IPS-20b (cell line): ENCODE data around the gene IL18.
"Not testable (repeated sequence)": the region's sequence is repeated elsewhere in the genome, so short reads cannot be mapped to it uniquely, and the experiment has no call there.

Experiments used
- H3K27ac ChIP-seq: one replicate; pipeline ENCODE4 v1.5.1; 2013; ENCODE audit warnings: low read length
- H3K27me3 ChIP-seq: 2 replicates; pipeline ENCODE4 v1.6.1; 2013; ENCODE audit warnings: mild to moderate bottlenecking, low read length, inconsistent platforms; ENCODE audit not compliant: insufficient read depth
- H3K36me3 ChIP-seq: 2 replicates; pipeline ENCODE4 v1.6.1; 2013; ENCODE audit warnings: low read depth, mild to moderate bottlenecking, inconsistent platforms, low read length, moderate library complexity; ENCODE audit not compliant: insufficient read depth
- H3K4me1 ChIP-seq: 2 replicates; pipeline ENCODE4 v1.6.1; 2013; ENCODE audit warnings: mild to moderate bottlenecking, control low read depth, inconsistent platforms, low read length, moderate library complexity; ENCODE audit not compliant: insufficient read depth
- H3K4me3 ChIP-seq: 2 replicates; pipeline ENCODE4 v1.5.1; 2013; ENCODE audit warnings: mild to moderate bottlenecking, low read length, inconsistent platforms
- H3K9ac ChIP-seq: 2 replicates; pipeline ENCODE4 v1.6.1; 2013; ENCODE audit warnings: low read depth, mild to moderate bottlenecking, inconsistent platforms, low read length, moderate library complexity
- H3K9me3 ChIP-seq: 2 replicates; pipeline ENCODE4 v1.6.1; 2013; ENCODE audit warnings: mild to moderate bottlenecking, low read depth, low read length, inconsistent platforms; ENCODE audit not compliant: insufficient read depth

Gene IL18

DNA sequence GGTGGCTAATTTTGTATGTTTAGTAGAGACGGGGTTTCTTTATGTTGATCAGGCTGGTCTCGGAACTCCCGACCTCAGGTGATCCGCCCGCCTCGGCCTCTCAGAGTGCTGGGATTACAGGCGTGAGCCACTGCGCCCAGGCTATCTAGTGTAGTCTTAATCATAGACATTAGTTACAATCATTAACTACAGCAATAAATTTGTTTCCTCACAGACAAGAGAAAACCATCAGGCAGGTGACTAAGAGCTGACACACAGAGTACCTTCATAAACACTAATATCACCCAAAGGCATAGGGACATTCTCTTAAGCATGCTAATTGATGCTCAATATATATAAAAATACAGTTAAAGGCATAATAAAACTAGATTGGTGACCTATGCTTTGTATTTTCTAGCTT lies 57.8 kb downstream of the IL18 start:
- H3K9me3 ChIP-seq, result no peaks in the 10 kb centered on the region
- no peaks in the 10 kb centered on the region for H3K27me3 ChIP-seq
- H3K4me3 ChIP-seq, result no peak overlapping the region
- H3K27ac ChIP-seq, result no peak overlapping the region
- H3K36me3 ChIP-seq, result no peaks in the 10 kb centered on the region
- no peak overlapping the region for H3K9ac ChIP-seq
- H3K4me1 ChIP-seq, result no peaks in the 10 kb centered on the region

DNA sequence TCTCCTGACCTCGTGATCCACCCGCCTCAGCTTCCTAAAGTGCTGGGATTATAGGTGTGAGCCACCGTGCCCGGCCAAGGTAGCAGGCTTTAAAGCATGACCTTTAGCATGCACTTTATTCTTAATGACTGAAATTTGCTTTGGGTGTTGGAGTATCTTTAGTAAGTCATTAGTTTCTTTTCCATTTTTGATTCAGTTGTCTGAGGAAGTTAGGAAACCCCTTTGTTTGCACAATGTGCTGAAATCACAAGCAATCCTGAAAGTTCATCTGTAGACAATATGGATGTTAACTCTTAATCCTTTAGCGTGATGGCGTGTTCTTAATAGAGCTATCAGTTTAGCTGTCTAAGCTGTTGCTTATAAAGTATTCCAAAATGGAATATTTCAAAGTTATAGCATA lies 60.4 kb downstream of the IL18 start:
- Histone ChIP-seq H3K4me1 (no peaks in the 10 kb centered on the region), H3K9me3 (no peaks in the 10 kb centered on the region), H3K9ac (no peak overlapping the region), H3K4me3 (no peak overlapping the region), H3K27ac (no peak overlapping the region), H3K36me3 (no peaks in the 10 kb centered on the region), H3K27me3 (no peaks in the 10 kb centered on the region)

DNA sequence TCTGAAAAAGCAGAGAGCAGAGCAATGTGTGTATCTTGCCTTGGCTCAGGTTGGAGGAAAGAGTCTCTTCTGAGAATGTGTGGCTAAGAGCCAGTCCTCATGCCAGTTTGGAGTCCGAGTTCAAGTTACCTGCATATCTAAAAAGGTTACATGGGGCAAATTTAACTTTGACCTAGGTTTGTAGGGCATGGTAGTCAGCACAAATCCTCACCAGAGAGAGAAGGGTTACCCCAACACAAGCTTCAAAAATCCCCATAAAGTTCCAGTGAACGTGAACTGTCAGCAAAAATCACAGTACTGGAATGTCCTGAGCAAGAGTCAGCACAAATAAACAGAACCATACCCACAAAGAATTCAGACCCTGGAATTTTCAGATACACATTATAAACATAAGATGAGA lies 63.4 kb downstream of the IL18 start:
- no peak overlapping the region for H3K9ac ChIP-seq
- no peaks in the 10 kb centered on the region for H3K9me3 ChIP-seq
- H3K27ac ChIP-seq, result no peak overlapping the region
- H3K27me3 ChIP-seq, result no peaks in the 10 kb centered on the region
- H3K4me1 ChIP-seq, result no peaks in the 10 kb centered on the region
- no peak overlapping the region for H3K4me3 ChIP-seq
- peaks cover 12% of the 10 kb centered on the region for H3K36me3 ChIP-seq

DNA sequence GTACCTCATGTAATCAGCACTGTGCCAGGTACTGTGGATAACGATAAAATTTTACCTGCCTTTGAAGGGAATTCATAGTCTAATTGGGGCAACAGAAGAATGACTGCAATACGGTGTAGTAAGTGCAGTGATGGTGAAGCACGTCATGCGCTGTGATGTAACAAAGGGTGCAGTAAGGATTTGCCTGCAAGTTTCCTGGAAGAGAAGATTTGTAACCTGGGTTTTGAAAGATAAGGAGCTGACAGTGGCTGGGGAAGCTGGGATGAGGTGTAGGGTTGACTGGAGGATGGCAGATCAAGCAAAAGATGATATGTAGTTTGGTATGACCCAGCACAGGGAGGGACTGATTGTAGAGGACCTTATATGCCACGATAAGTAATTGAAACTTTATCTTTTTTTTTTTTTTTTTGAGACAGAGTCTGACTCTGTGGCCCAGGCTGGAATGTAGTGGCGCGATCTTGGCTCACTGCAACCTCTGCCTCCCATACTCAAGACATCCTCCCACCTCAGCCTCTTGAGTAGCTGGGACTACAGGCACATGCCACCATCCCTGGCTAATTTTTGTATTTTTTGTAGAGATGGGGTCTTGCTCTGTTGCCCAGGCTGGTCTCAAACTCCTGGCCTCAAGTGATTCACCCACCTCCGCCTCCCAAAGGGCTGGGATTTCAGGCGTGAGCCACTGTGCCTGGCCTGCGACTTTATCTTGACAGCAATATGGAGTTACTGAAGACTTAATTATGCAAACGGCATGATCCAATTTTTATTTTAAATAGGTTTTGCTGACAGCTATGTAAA lies 66.0 kb downstream of the IL18 start:
- no peaks in the 10 kb centered on the region for H3K9me3 ChIP-seq
- no peak overlapping the region for H3K9ac ChIP-seq

DNA sequence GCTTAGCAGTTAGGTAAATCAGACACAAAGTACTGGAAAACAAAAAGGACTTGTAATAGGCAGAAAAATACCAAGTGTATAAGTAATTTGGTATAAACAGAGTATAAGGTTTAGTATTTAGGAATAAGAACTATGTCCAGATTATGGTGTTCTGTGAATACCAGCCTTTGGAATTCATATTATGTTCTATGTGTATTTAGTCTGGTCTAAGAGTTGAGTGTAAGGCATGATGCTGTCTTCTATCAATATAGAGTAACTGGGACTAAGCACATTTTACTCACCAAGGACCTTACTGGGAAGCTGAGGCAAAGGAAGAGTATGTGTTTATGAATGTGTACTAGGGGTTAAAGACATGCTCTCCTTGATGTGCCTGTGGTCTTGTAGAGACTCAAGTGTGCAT lies 67.7 kb downstream of the IL18 start:
- Histone ChIP-seq H3K27me3 (no peaks in the 10 kb centered on the region), H3K4me1 (no peaks in the 10 kb centered on the region), H3K4me3 (no peak overlapping the region), H3K9ac (no peak overlapping the region), H3K36me3 (peaks cover 52% of the 10 kb centered on the region), H3K9me3 (no peaks in the 10 kb centered on the region), H3K27ac (no peak overlapping the region)

More for the DNA sequence above, 66.0 kb downstream of the IL18 start:
- H3K4me3 ChIP-seq, result no peak overlapping the region
- H3K27ac ChIP-seq, result no peak overlapping the region
- H3K36me3 ChIP-seq, result peaks cover 35% of the 10 kb centered on the region
- no peaks in the 10 kb centered on the region for H3K27me3 ChIP-seq
- no peaks in the 10 kb centered on the region for H3K4me1 ChIP-seq

DNA sequence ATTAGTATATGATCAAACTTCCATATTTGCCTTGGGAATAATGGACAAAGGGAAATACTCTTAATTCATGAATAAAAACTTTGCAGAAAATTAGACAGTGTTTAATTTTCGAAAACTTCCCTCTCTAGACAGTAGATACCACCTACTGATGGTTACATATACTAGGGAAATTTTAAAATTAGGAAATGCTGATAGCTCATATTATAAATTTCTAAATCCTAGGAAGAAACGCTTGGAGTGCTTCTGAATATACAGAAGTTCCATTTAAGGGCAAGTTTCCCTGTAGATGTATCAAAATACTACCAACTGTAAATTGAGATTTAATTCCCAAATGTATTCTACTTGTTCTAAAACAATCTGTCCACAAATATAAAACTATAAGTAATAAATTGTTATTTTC lies 68.6 kb downstream of the IL18 start:
- not testable (repeated sequence) for H3K27ac ChIP-seq, H3K4me3 ChIP-seq, H3K27me3 ChIP-seq, H3K4me1 ChIP-seq, H3K9me3 ChIP-seq, H3K9ac ChIP-seq
- H3K36me3 ChIP-seq, result peaks cover 61% of the 10 kb centered on the region
